Measurements from ENCODE around the gene CLEC2A. TPM values are rescaled to one million over a fixed set of nuclear protein-coding genes. Genes with fewer than 3 reads are reported as not detected.

The CLEC2A gene
- total RNA-seq, 5 donors from 2014 or later (not counting 1 experiment from before 2014, with no cell fraction given) = not detected

- DNase-seq (peak in 1 of 35 experiments; percentile 42), ATAC-seq (replicated peaks in 1 of 4) (peak in 2 of 4 experiments; percentile 27 to 32)
- ChIA-PET POLR2A (interaction anchor here (0.6 to 2.0 kb wide), 8 partner anchors 11 to 147 kb away, joined by 3 to 9 read pairs (median 4); partner anchors contain the start of gene CD69 (in 1 of the 2)), CTCF (interaction anchor here (0.5 to 3.1 kb wide), 5 partner anchors 9 to 160 kb away, joined by 3 to 24 read pairs (median 5); no protein-coding TSS in a partner anchor)
- peak overlapping the region; percentile 96 for H3K27ac ChIP-seq (ENCODE audit: low read length)
- no peaks in the 10 kb centered on the region for H3K36me3 ChIP-seq (ENCODE audit: control insufficient read depth in 2 of 2, extremely low read depth in 1 of 2, insufficient read depth in 1 of 2, low read length in 1 of 2)
- Mint-ChIP-seq H3K9me3 (peaks cover 6 to 10% (median 10%) of the 10 kb centered on the region in 3 donors), H3K36me3 (peaks cover 22% of the 10 kb centered on the region), H3K4me3 (peak overlapping the region; percentile 89 to 96 (median 93)), H3K4me1 (peaks cover 36 to 59% (median 42%) of the 10 kb centered on the region in 3 donors), H3K27me3 (no peaks in the 10 kb centered on the region), H3K27ac (peak overlapping the region; percentile 99)
- H3K9me3 ChIP-seq = peaks cover 3% of the 10 kb centered on the region
- peaks cover 7 to 17% of the 10 kb centered on the region in 2 experiments for H3K4me1 ChIP-seq (ENCODE audit: control insufficient read depth in 1 of 2, extremely low read depth in 1 of 2, insufficient read depth in 2 of 2, low read length in 2 of 2)
- H3K27me3 ChIP-seq (replicated peaks in 1 of 2; ENCODE audit: control insufficient read depth in 2 of 2, extremely low read depth in 1 of 2, insufficient read depth in 2 of 2, low read length in 1 of 2) = no peaks in the 10 kb centered on the region
- no CpG with 5 or more reads among the region's 11 CpGs for WGBS (ENCODE audit: insufficient coverage)
- H3K4me3 ChIP-seq (ENCODE audit: control insufficient read depth in 1 of 2, extremely low read depth in 1 of 2, low read length in 1 of 2) = peak overlapping the region; percentile 56 to 59
Observed at GRCh38 chr12:9868311-9868801, 63.8 kb downstream of the CLEC2A start.

GRCh38 chr12:9867531-9867930 is 64.6 kb downstream of the CLEC2A start:
- Histone ChIP-seq H3K36me3 (ENCODE audit: control insufficient read depth in 2 of 2, extremely low read depth in 1 of 2, insufficient read depth in 1 of 2, low read length in 1 of 2) (peaks cover 0 to 7% of the 10 kb centered on the region in 2 donors), H3K27ac (ENCODE audit: low read length) (peak overlapping the region; percentile 96), H3K4me1 (ENCODE audit: control insufficient read depth in 1 of 2, extremely low read depth in 1 of 2, insufficient read depth in 2 of 2, low read length in 2 of 2) (peaks cover 13 to 17% of the 10 kb centered on the region in 2 experiments), H3K27me3 (replicated peaks in 1 of 2; ENCODE audit: control insufficient read depth in 2 of 2, extremely low read depth in 1 of 2, insufficient read depth in 2 of 2, low read length in 1 of 2) (no peaks in the 10 kb centered on the region), H3K9me3 (peaks cover 3% of the 10 kb centered on the region), H3K4me3 (ENCODE audit: control insufficient read depth in 1 of 2, extremely low read depth in 1 of 2, low read length in 1 of 2) (peak overlapping the region; percentile 59 to 80)
- ChIA-PET POLR2A (interaction anchor here (0.6 to 2.0 kb wide), 6 partner anchors 11 to 113 kb away, joined by 3 to 9 read pairs (median 4); partner anchors contain the start of gene CD69 (in 1 of the 2)), CTCF (interaction anchor here (0.5 to 3.1 kb wide), 6 partner anchors 8 to 228 kb away, joined by 3 to 24 read pairs (median 4); no protein-coding TSS in a partner anchor)
- WGBS (ENCODE audit: insufficient coverage) = no CpG with 5 or more reads among the region's 4 CpGs
- Mint-ChIP-seq H3K36me3 (peaks cover 30% of the 10 kb centered on the region), H3K27me3 (no peaks in the 10 kb centered on the region), H3K27ac (peak overlapping the region; percentile 90 to 95), H3K9me3 (peaks cover 9 to 18% (median 14%) of the 10 kb centered on the region in 3 donors), H3K4me1 (peaks cover 44 to 68% (median 50%) of the 10 kb centered on the region in 3 donors), H3K4me3 (peak overlapping the region; percentile 87 to 96 (median 93))
- DNase-seq (peak in 1 of 35 experiments; percentile 28), ATAC-seq (replicated peaks in 1 of 4) (no peak)

GRCh38 chr12:9866860-9867269 is 65.3 kb downstream of the CLEC2A start:
- 0% methylated on average over 3 of the region's 4 CpGs for WGBS (ENCODE audit: insufficient coverage)
- peaks cover 33% of the 10 kb centered on the region for H3K36me3 Mint-ChIP-seq
- Histone ChIP-seq H3K4me3 (ENCODE audit: control insufficient read depth in 1 of 2, extremely low read depth in 1 of 2, low read length in 1 of 2) (peak overlapping the region; percentile 59 to 80), H3K9me3 (peaks cover 3% of the 10 kb centered on the region), H3K36me3 (ENCODE audit: control insufficient read depth in 2 of 2, extremely low read depth in 1 of 2, insufficient read depth in 1 of 2, low read length in 1 of 2) (peaks cover 0 to 7% of the 10 kb centered on the region in 2 donors), H3K27ac (ENCODE audit: low read length) (peak overlapping the region; percentile 96), H3K4me1 (ENCODE audit: control insufficient read depth in 1 of 2, extremely low read depth in 1 of 2, insufficient read depth in 2 of 2, low read length in 2 of 2) (peaks cover 13 to 17% of the 10 kb centered on the region in 2 experiments), H3K27me3 (replicated peaks in 1 of 2; ENCODE audit: control insufficient read depth in 2 of 2, extremely low read depth in 1 of 2, insufficient read depth in 2 of 2, low read length in 1 of 2) (no peaks in the 10 kb centered on the region)
- CTCF ChIA-PET = interaction anchor here in 1 of 2 donors (0.7 to 3.1 kb wide), 4 partner anchors 12 to 116 kb away, joined by 3 to 24 read pairs (median 4); no protein-coding TSS in a partner anchor
- H3K27me3 Mint-ChIP-seq = no peaks in the 10 kb centered on the region
- H3K4me3 Mint-ChIP-seq = peak overlapping the region; percentile 87 to 96 (median 93)
- peak overlapping the region; percentile 87 to 95 for H3K27ac Mint-ChIP-seq
- ATAC-seq (replicated peaks in 1 of 4) (no peak), DNase-seq (peak in 1 of 35 experiments; percentile 20)
- peaks cover 9 to 20% (median 14%) of the 10 kb centered on the region in 3 donors for H3K9me3 Mint-ChIP-seq
- H3K4me1 Mint-ChIP-seq = peaks cover 46 to 69% (median 52%) of the 10 kb centered on the region in 3 donors
- POLR2A ChIA-PET = interaction anchor here (0.5 to 2.0 kb wide), 8 partner anchors 11 to 1930 kb away, joined by 3 to 9 read pairs (median 4); partner anchors contain the start of gene CD69 (in 1 of the 2)

- Mint-ChIP-seq H3K36me3 (peaks cover 39% of the 10 kb centered on the region), H3K27me3 (no peaks in the 10 kb centered on the region), H3K4me1 (peaks cover 47 to 70% (median 55%) of the 10 kb centered on the region in 3 donors), H3K27ac (peak overlapping the region; percentile 77 to 87), H3K9me3 (peaks cover 9 to 20% (median 14%) of the 10 kb centered on the region in 3 donors), H3K4me3 (peak overlapping the region; percentile 83 to 96 (median 87))
- peaks cover 0 to 7% of the 10 kb centered on the region in 2 donors for H3K36me3 ChIP-seq (ENCODE audit: control insufficient read depth in 2 of 2, extremely low read depth in 1 of 2, insufficient read depth in 1 of 2, low read length in 1 of 2)
- peak overlapping the region; percentile 59 to 67 for H3K4me3 ChIP-seq (ENCODE audit: control insufficient read depth in 1 of 2, extremely low read depth in 1 of 2, low read length in 1 of 2)
- peaks cover 11% of the 10 kb centered on the region in 2 experiments for H3K4me1 ChIP-seq (ENCODE audit: control insufficient read depth in 1 of 2, extremely low read depth in 1 of 2, insufficient read depth in 2 of 2, low read length in 2 of 2)
- H3K27me3 ChIP-seq (replicated peaks in 1 of 2; ENCODE audit: control insufficient read depth in 2 of 2, extremely low read depth in 1 of 2, insufficient read depth in 2 of 2, low read length in 1 of 2) = no peaks in the 10 kb centered on the region
- POLR2A ChIA-PET = interaction anchor here (0.7 to 1.2 kb wide), 2 partner anchors 9 to 196 kb away, joined by 4 to 8 read pairs; partner anchors contain the start of gene CLEC2D (in 1 of the 2)
- H3K27ac ChIP-seq (ENCODE audit: low read length) = peak overlapping the region; percentile 96
- DNase-seq = peak in 1 of 35 experiments; percentile 49
- peak in 1 of 4 experiments; percentile 58 for ATAC-seq (replicated peaks in 1 of 4)
- CTCF ChIA-PET = interaction anchor here (0.7 to 1.3 kb wide), 4 partner anchors 50 to 123 kb away, joined by 3 to 6 read pairs (median 3); no protein-coding TSS in a partner anchor
- H3K9me3 ChIP-seq = peaks cover 3% of the 10 kb centered on the region
- WGBS (ENCODE audit: insufficient coverage) = 83% methylated on average over 1 of the region's 4 CpGs
Observed at GRCh38 chr12:9864913-9865675, 67.1 kb downstream of the CLEC2A start.

Other genes with a start within 250 kb of the CLEC2A start
- gene CLECL1, start 199.3 kb downstream of the CLEC2A start, total RNA-seq = 1 to 10 TPM; 1.1 to 4.4 (median 2.9) TPM
- gene CD69, start 171.5 kb downstream of the CLEC2A start, total RNA-seq = 100 to 1,000 TPM in 2 of 5 donors, 10 to 100 TPM in 3; 36.7 to 746 (median 39.4) TPM
- gene KLRF1, start 104.9 kb downstream of the CLEC2A start, total RNA-seq = 10 to 100 TPM in 1 of 5 donors, 1 to 10 TPM in 1, under 1 TPM in 3; 0.35 to 24.8 (median 0.95) TPM
- 100 to 1,000 TPM in 1 of 5 donors, 10 to 100 TPM in 4; 60.0 to 101 (median 74.7) TPM for gene CLEC2B, start 63.0 kb downstream of the CLEC2A start, total RNA-seq
- not detected for gene KLRF2, start 50.9 kb downstream of the CLEC2A start, total RNA-seq
- under 1 TPM in 1 of 5 donors, not detected in 4; 0.26 TPM for gene CLEC12A, start 39.0 kb upstream of the CLEC2A start, total RNA-seq
- under 1 TPM in 1 of 5 donors, not detected in 4; 0.50 TPM for gene CLEC1B, start 66.8 kb upstream of the CLEC2A start, total RNA-seq
- gene CLEC12B, start 78.3 kb upstream of the CLEC2A start, total RNA-seq = not detected
- gene CLEC9A, start 98.3 kb upstream of the CLEC2A start, total RNA-seq = under 1 TPM in 1 of 5 donors, not detected in 4; 0.61 TPM
- gene CLEC1A, start 166.6 kb upstream of the CLEC2A start, total RNA-seq = not detected
- gene CLEC7A, start 197.8 kb upstream of the CLEC2A start, total RNA-seq = 1 to 10 TPM in 2 of 5 donors, under 1 TPM in 3; 0.15 to 1.6 (median 0.49) TPM
- under 1 TPM in 3 of 5 donors, not detected in 2; 0.12 to 0.60 (median 0.33) TPM for gene OLR1, start 239.8 kb upstream of the CLEC2A start, total RNA-seq
- not detected for gene TMEM52B, start 246.7 kb upstream of the CLEC2A start, total RNA-seq